ENCODE data around the gene RSPH1.

DNA sequence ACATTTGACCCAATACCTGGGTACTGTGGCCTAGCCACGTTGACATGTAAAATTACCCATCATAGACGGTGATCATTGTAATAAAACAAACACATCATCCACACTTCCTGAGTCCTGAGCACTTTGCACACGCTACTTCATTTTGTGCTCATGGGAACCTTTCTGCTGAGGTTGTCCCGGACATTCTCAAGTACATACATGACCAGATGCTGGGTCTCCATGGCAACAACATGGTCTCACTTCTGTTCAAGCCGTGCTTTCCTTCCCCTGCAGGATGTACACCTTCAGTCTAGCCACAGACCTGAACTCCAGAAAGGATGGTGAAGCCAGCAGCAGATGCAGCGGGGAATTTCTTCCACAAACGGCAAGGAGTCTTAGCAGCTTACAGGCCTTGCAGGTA, 69.6 kb downstream of the RSPH1 start:
- TF ChIP-seq SUZ12 (IDR thresholded peaks at IDR 0.05; ENCODE audit: extremely low read depth, insufficient read depth, insufficient read length) (no peak), YY1 (IDR thresholded peaks at IDR 0.05; ENCODE audit: insufficient read depth, insufficient read length) (no peak)

Measured in NT2/D1 (cell line).